Medulla oblongata (tissue), 1 donor: ENCODE results near the gene FLVCR1.
"Not testable (repeated sequence)": the region's sequence is repeated elsewhere in the genome, so short reads cannot be mapped to it uniquely, and the experiment has no call there.

Source experiments
- DNase-seq: peaks from one replicate; pipeline ENCODE4 v3.0.0-alpha.2; 2015; ENCODE audit errors: extremely low spot score

FLVCR1 gene

DNA sequence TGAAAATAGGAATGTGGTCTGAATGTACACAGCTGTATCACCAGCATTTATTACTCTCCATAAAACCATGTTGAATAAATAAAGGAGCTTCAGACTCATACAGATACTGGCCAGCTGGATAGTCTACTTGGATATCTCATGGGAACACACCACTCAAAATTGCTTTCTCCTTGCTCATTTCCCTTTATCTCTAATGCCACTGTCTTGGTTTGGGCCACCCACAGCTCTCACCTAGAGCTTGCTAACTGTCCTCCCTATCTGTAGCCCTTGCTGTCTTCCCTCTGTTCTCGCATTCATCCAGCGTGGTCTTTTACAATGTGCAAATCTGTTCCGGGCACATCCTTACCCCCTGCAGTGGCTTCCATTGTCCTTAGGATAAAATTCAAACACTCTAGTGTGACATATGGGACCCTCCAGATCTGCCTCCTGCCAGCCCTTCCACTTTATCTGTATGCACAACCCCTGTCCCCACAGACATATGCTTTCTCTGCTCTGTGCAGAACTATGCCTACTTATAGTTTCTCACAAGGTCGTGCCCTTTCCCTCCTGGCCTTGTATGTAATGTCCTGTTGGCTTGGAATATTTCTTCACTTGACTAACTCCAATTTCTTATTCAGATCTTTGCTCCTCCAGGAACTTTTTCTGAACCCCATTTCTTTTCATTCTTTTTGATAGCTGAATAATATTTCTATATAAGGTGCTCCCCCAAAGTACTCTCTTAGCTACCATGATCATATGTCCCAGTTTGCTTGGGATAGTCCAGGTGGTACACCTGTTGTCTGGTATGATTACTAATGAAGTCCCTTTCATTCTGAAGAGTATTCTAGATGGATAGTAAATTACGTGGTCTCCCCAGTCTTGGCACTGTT lies 2.9 kb downstream of the FLVCR1 start:
- DNase-seq, result no peak

DNA sequence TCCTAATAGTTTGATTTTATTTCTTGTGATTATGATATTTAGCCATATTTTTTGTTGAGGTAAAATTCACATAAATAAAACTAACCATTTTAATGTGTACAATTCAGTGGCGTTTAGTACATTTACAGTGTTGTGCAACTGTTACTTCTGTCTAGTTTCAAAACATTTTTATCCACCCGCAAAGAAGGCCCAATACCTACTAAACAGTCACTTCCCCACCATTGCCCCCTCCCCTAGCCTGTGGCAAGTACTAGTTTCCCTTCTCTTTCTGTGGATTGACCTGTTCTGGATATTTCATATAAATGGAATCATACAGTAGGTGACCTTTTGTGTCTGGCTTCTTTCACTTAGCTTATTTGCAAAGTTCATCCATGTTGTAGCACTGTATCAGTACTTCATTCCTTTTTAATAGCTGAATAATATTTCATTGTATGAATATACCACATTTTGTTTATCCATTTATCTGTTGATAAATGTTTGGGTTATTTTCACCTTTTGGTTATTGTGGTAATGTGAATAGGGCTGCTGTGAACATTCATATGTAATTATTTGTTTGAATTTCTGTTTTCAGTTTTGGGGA lies 4.1 kb downstream of the FLVCR1 start:
- no peak for DNase-seq

DNA sequence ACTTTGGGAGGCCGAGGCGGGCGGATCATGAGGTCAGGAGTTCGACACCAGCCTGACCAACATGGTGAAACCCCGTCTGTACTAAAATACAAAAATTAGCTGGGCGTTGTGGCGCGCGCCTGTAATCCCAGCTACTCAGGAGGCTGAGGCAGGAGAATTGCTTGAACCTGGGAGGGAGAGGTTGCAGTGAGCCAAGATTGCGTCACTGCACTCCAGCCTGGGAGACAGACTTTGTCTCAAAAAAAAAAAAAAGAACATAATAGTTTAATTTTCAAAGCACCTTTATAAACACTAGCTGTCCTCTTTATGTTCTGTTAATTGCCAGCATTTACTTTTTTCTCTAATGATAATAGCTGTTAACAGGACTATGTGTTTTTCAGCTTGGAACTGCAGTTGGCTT lies 5.3 kb downstream of the FLVCR1 start:
- DNase-seq, result not testable (repeated sequence)

DNA sequence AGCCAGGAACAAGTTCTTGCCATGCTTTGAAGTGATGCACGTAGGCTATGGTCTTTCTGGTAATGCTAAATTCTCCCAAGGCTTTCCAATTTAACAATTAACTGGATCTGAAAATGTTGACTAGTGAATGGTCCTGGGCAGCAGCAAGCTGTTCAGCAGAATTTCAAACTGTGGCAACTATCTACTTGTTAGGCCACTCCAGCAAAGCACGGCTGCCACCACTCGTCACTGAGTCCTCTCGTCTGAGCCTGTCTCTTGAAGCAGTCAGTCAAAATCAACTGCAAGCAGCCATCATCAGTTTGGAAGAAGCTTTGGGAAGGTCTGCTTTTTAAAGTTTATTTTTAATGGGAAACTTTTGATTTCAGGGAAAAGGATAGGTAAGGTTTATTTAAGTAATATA lies 6.1 kb downstream of the FLVCR1 start:
- DNase-seq, result peak; percentile 16

DNA sequence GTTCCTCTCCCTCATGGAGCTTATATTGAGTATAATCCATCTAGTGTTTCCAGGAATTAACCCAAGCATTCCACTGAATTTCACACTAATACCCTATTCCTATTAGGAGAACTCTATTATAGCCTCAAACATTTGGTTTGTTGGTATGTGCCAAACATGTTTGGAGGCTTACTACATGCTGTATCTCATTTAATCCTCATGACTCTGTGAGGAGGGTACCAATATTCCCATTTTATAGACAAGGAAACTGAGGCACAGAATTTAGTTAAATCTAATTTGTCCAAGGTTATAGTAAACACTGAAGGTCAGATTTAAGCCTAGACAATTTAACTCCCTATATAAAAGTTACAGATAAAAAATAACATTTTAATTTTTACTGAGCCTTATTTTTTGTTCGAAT lies 9.1 kb downstream of the FLVCR1 start:
- DNase-seq, result no peak

DNA sequence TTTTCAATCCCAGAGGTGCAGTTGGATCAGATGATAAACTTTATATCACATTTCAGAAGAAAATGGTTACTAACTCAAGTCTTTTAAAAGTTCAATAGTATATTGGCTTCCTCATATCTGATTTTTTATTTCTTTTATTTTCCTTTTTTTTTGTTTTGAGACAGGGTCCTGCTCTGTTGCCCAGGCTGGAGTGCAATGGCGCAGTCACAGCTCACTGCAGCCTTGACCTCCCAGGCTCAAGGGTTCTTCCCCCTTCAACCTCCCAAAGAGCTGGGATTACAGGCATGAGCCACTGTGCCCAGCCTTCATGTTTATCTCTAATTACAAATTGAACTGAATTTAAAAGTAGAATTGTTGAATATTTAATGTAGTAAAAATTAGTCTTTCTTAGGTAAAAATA lies 13.9 kb downstream of the FLVCR1 start:
- DNase-seq, result no peak

DNA sequence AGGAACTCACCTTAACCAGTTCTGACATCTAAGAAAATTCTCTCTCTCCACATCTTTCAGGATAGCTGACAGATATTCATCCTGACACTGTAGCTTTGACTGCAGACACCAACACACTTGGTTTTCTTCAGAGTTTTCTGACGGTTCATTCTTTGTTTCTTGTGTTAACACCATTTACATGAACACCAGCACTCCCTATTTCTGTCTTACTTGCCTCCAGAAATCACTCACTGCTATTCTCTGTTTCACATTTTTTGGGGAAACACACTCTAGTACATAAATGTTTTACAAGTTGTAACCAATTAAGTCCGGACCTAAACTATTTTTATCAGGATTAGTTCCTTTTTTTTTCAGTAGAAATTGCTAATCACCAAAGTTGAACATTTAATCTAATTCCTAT lies 15.4 kb downstream of the FLVCR1 start:
- DNase-seq, result no peak

DNA sequence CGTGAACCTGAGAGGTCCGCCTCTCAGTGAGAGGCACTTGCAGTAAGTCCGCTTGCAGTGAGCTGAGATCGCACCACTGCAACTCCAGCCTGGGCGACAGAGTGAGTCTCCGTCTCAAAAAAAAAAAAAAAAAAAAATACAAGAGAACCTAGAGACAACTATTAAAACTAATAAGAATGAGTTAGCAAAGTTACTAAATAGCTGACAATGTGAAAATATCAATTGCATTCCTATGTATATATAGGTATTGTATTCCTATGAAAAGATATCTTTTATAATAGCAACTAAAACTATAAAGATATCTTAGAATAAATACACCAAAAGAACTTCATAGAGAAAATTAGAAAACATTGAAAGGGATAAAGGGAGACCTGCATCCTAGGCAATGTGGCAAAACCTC lies 20.3 kb downstream of the FLVCR1 start:
- no peak for DNase-seq

DNA sequence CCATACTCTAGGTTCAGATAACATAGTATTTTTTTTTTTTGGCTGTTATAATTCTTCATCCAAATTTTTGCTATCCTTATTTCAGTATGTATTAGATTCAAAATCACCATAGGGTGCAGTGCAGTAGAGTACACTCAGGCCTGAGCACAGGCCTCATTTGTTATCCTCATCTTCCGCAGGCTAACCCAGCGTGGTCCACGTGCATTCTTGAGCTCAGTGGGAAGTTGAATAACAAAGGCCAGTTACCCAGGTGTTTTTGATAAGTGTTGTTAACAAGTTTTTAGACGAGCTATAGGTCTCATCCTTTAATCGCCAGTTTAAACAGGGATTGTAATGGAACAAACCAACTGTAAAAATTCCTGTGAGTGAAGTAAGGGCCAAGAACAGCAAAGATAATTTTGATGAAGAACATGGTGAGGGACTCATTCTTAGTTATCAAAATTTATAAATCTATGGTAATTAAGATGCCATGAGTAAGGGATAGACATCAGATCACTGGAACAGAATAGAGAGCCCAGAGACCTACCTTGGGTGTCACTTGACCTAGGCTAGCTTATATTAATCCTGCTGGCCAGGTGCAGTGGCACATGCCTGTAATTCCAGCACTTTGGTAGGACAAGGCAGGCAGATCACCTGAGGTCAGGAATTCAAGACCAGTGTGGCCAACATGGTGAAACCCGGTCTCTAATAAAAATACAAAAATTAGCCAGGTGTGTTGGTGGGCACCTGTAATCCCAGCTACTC lies 22.0 kb downstream of the FLVCR1 start:
- no peak for DNase-seq

DNA sequence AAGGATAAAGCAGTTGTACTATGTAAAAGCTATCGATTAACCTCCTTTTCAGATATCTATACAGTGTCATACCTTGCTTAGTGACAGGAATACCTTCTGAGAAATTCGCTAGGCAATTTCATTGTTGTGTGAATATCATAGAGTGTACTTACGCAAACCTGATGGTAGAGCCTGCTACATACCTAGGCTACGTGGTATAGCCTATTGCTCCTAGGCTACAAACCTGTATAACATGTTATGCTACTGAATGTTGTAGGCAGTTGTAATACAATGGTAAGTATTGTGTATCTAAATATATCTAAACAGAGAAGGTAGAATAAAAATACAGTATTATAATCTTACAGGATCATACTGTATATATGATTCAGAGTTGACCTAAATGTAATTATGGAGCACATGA lies 26.5 kb downstream of the FLVCR1 start:
- no peak for DNase-seq

DNA sequence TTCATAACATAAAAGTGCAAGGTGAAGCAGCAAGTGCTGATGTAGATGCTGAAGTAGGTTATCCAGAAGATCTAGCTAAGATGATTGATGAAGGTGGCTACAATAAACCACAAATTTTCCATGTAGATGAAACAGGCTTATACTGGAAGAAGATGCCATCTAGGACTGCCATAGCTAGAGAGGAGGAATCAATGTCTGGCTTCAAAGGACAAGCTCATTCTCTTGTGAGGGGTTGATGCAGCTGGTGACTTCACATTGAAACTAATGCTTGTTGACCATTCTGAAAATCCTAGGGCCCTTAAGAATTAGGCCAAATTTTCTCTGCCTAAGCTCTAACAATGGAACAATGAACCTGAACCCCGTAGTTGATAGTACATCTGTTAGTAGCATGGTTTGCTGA lies 34.0 kb downstream of the FLVCR1 start:
- no peak for DNase-seq

DNA sequence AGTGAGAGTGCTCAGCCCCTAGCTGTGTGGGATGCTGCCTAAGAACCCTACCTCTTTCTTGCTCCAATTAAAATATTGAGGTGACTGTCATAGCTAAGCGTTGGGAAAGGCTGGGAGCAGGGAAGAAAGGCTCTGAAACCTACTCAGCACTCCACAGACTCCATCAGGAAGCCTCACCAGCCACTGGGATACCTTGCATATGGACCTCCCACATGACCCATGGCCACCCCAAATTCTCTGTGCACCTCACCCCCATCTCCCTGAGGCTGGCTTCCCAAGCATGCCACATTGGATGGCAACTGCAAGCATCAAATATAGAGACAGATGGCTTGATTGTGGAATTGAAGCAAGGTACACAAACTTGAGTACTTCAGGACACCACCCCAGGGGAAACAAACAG lies 41.8 kb downstream of the FLVCR1 start:
- no peak for DNase-seq

DNA sequence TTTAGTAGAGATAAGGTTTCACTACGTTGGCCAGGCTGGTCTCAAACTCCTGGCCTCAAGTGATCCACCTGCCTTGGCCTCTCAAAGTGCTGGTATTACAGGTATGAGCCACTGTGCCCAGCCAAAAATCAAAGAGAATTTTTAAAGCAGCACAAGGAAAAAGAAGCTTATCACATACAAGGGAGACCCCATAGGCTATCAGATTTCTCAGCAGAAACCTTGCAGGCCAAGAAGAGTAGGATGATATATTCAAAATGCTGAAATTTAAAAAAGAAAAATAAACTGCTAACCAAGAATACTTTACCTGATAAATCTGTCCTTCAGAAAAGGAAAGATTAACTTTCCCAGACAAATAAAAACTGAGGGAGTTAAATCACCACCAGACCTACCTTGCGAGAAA lies 43.2 kb downstream of the FLVCR1 start:
- no peak for DNase-seq

DNA sequence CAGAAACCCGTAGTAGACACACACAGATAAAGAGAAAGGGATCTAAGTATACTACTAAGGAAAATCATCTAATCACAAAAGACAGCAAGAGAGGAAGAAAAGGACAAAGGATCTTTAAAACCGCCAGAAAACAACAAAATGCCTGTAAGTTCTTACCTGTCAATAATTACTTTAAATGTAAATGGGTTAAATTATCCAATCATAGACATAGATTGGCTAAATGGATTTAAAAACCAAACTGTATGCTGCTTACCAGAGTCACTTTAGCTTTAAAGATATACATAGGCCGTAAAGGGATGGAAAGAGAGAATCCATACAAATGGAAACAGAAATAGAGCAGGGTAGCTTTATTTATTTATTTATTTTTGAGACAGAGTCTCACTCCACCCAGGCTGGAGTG lies 44.0 kb downstream of the FLVCR1 start:
- DNase-seq, result no peak

DNA sequence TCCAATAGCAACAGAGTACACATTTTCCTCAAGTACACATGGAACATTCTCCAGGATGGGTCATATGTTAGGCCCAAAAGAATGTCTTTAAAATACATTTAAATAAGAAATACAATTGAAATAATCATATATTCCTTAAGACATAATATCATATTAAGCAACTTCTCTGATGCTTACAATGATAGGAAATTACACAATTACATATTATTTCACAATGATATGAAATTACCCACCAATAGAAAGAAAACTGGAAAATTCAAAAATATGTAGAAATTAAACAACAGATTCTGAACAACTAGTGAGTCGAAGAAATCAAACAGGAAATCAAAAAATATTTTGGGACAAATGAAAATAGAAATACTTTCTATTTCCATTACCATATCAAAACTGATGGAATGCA lies 45.6 kb downstream of the FLVCR1 start:
- no peak for DNase-seq

DNA sequence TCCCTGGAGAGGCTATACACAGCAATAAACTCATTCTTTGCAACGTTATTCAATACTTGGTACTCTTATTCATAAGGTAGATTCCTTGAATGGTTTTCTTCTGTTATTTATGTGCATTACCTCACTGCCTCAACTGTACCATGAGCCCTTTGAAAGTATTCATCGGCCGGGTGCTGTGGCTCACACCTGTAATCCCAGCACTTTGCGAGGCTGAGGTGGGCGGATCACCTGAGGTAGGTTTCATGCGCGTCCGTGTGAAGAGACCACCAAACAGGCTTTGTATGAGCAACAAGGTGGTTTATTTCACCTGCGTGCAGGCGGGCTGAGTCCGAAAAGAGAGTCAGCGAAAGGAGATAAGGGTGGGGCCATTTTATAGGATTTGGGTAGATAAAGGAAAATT lies 50.0 kb downstream of the FLVCR1 start:
- not testable (repeated sequence) for DNase-seq

DNA sequence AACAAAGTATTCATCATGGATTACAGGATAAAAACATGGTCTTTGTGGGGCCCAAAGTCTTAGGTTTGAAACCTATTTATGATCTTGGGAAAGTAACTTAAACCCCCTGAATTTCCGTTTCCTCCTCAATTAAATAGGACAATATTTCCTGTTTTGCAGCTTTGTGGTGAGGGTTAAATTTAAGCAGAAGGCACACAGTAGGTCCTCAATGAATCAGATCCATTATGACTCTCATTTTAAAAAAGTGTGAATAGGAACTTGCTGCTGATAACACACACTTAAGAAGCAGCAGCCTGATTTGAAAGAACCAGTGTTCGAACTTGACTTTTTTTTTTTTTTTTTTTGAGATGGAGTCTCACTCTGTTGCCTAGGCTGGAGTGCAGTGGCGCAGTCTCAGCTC lies 50.9 kb downstream of the FLVCR1 start:
- no peak for DNase-seq

DNA sequence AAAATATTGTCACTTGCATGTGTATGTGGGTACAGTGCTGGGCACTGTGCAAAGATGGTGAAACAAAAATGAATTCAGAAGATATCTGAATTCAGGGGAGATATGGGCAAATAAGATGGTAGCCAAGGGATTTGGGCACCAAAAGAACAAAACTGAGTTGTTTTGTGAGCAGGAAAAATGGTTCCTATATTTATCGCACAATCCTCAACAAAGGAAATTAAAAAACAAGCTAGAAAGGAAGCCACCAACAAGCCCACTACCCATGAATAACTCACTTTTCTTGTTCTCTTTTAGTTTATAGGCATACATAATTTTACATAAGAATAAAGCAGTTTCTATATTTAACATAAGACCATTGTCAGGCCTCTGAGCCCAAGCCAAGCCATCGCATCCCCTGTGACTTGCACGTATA lies 51.6 kb downstream of the FLVCR1 start:
- DNase-seq, result no peak

DNA sequence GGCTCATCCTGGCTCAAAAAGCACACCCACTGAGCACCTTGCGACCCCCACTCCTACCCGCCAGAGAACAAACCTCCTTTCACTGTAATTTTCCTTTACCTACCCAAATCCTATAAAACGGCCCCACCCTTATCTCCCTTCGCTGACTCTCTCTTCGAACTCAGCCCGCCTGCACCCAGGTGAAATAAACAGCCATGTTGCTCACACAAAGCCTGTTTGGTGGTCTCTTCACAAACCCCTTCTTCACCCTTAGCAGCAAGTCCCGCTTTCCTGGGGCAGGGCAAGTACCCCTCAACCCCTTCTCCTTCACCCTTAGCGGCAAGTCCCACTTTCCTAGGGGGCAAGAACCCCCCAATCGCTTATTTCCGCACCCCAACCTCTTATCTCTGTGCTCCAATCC lies 52.1 kb downstream of the FLVCR1 start:
- not testable (repeated sequence) for DNase-seq

DNA sequence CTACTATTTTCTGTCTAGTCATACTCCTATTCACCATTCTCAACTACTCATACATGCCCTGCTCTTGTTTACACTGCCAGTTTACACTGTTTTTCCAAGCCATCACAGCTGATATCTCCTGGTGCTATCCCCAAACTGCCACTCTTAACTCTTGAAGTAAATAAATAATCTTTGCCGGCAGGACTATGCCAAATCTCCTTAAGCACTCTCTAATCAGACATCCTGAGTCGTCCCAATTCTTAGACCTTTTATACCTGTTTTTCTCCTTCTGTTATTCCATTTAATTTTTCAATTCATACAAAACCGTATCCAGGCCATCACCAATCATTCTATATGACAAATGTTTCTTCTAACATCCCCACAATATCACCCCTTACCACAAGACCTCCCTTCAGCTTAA lies 55.6 kb downstream of the FLVCR1 start:
- DNase-seq, result not testable (repeated sequence)

DNA sequence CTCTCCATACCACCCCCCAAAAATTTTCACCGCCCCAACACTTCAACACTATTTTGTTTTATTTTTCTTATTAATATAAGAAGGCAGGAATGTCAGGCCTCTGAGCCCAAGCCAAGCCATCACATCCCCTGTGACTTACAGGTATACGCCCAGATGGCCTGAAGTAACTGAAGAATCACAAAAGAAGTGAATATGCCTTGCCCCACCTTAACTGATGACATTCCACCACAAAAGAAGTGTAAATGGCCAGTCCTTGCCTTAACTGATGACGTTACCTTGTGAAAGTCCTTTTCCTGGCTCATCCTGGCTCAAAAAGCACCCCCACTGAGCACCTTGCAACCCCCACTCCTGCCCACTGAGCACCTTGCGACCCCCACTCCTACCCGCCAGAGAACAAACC lies 56.0 kb downstream of the FLVCR1 start:
- DNase-seq, result not testable (repeated sequence)

DNA sequence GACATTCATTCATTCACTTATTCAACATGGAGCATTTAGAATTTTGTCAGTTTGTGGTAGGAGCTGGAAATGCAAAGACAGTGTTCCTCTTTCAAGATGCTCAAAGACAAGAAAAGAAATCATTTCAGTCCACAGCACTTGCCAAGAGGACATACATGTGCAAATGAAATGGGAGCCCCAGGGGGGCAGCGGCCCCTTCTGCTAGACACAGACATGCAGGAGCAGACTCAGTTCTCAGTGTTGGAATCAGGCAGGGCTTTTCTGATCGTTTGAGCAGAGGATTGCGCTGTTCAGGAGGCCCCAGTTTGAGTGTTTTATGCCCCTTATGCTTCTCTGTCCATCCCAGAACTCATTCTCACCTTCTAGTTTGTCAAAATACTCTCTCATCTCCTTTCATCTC lies 56.7 kb downstream of the FLVCR1 start:
- DNase-seq, result no peak
